Measurements from ENCODE around the gene PER3. TPM values are rescaled to one million over a fixed set of nuclear protein-coding genes. Genes with fewer than 3 reads are reported as not detected.

PER3 gene
- total RNA-seq, 3 donors from 2014 or later (not counting 1 experiment from before 2014, with no cell fraction given), result 9.1 to 20.8 (median 19.2) TPM

GRCh38 chr1:7744882-7745281 is 39.2 kb upstream of the PER3 start:
- no peak overlapping the region for H3K27ac Mint-ChIP-seq
- Histone ChIP-seq H3K9me3 (ENCODE audit: control insufficient read depth, insufficient read depth, low read length) (no peaks in the 10 kb centered on the region), H3K27me3 (ENCODE audit: control insufficient read depth, insufficient read depth, low read length) (no peaks in the 10 kb centered on the region), H3K4me1 (ENCODE audit: control insufficient read depth, insufficient read depth, low read length) (no peaks in the 10 kb centered on the region), H3K36me3 (ENCODE audit: control insufficient read depth, insufficient read depth, low read length) (no peaks in the 10 kb centered on the region), H3K27ac (ENCODE audit: low read length) (no peak overlapping the region), H3K4me3 (ENCODE audit: low read length) (no peak overlapping the region)
- DNase-seq (no peak), ATAC-seq (no peak)
- 89% methylated on average over 9 of the region's 9 CpGs for WGBS (ENCODE audit: insufficient coverage)
- no peak overlapping the region for H3K4me3 Mint-ChIP-seq
- H3K4me1 Mint-ChIP-seq, result no peaks in the 10 kb centered on the region
- H3K27me3 Mint-ChIP-seq (ENCODE audit: low read depth in 2 of 2), result peaks cover 0 to 5% of the 10 kb centered on the region in 2 donors
- H3K9me3 Mint-ChIP-seq, result no peaks in the 10 kb centered on the region
- no peaks in the 10 kb centered on the region for H3K36me3 Mint-ChIP-seq
- intact Hi-C loops (cut with micrococcal nuclease), result no loop called here
- no peak for TF ChIP-seq CTCF (IDR thresholded peaks at IDR 0.05)

- no peak for TF ChIP-seq CTCF (IDR thresholded peaks at IDR 0.05)
- DNase-seq (no peak), ATAC-seq (no peak)
- WGBS (ENCODE audit: insufficient coverage), result 92% methylated on average over 9 of the region's 10 CpGs
- Mint-ChIP-seq H3K9me3 (no peaks in the 10 kb centered on the region), H3K4me1 (no peaks in the 10 kb centered on the region), H3K36me3 (no peaks in the 10 kb centered on the region), H3K27ac (no peak overlapping the region), H3K4me3 (no peak overlapping the region), H3K27me3 (ENCODE audit: low read depth in 2 of 2) (peaks cover 0 to 5% of the 10 kb centered on the region in 2 donors)
- Histone ChIP-seq H3K27ac (ENCODE audit: low read length) (no peak overlapping the region), H3K4me3 (ENCODE audit: low read length) (no peak overlapping the region), H3K4me1 (ENCODE audit: control insufficient read depth, insufficient read depth, low read length) (no peaks in the 10 kb centered on the region), H3K36me3 (ENCODE audit: control insufficient read depth, insufficient read depth, low read length) (no peaks in the 10 kb centered on the region), H3K9me3 (ENCODE audit: control insufficient read depth, insufficient read depth, low read length) (no peaks in the 10 kb centered on the region), H3K27me3 (ENCODE audit: control insufficient read depth, insufficient read depth, low read length) (no peaks in the 10 kb centered on the region)
- intact Hi-C loops (cut with micrococcal nuclease), result no loop called here
These were observed 38.3 kb upstream of the PER3 start for GRCh38 chr1:7745783-7746182.

- no peak for DNase-seq
These were observed 36.5 kb upstream of the PER3 start for GRCh38 chr1:7747605-7748004.

More at GRCh38 chr1:7747605-7748004, 36.5 kb upstream of the PER3 start:
- ATAC-seq, result no peak
- H3K4me1 Mint-ChIP-seq, result peaks cover 1 to 3% of the 10 kb centered on the region in 2 donors
- Histone ChIP-seq H3K27ac (ENCODE audit: low read length) (no peak overlapping the region), H3K4me3 (ENCODE audit: low read length) (no peak overlapping the region), H3K36me3 (ENCODE audit: control insufficient read depth, insufficient read depth, low read length) (no peaks in the 10 kb centered on the region), H3K27me3 (ENCODE audit: control insufficient read depth, insufficient read depth, low read length) (no peaks in the 10 kb centered on the region), H3K4me1 (ENCODE audit: control insufficient read depth, insufficient read depth, low read length) (no peaks in the 10 kb centered on the region), H3K9me3 (ENCODE audit: control insufficient read depth, insufficient read depth, low read length) (no peaks in the 10 kb centered on the region)
- H3K27me3 Mint-ChIP-seq (ENCODE audit: low read depth in 2 of 2), result peaks cover 0 to 5% of the 10 kb centered on the region in 2 donors
- 72% methylated on average over 5 of the region's 5 CpGs for WGBS (ENCODE audit: insufficient coverage)
- no peak overlapping the region for H3K27ac Mint-ChIP-seq
- H3K36me3 Mint-ChIP-seq, result no peaks in the 10 kb centered on the region
- H3K9me3 Mint-ChIP-seq, result no peaks in the 10 kb centered on the region
- intact Hi-C loops (cut with micrococcal nuclease), result no loop called here
- TF ChIP-seq CTCF (IDR thresholded peaks at IDR 0.05), result no peak
- H3K4me3 Mint-ChIP-seq, result no peak overlapping the region

All from natural killer cell (primary cell).